ENCODE measurements around the gene ADRM1. TPM values are rescaled to one million over a fixed set of nuclear protein-coding genes. Genes with fewer than 3 reads are reported as not detected.

ADRM1 gene
- total RNA-seq, 1 experiment from 2014 or later: 227 TPM

DNA sequence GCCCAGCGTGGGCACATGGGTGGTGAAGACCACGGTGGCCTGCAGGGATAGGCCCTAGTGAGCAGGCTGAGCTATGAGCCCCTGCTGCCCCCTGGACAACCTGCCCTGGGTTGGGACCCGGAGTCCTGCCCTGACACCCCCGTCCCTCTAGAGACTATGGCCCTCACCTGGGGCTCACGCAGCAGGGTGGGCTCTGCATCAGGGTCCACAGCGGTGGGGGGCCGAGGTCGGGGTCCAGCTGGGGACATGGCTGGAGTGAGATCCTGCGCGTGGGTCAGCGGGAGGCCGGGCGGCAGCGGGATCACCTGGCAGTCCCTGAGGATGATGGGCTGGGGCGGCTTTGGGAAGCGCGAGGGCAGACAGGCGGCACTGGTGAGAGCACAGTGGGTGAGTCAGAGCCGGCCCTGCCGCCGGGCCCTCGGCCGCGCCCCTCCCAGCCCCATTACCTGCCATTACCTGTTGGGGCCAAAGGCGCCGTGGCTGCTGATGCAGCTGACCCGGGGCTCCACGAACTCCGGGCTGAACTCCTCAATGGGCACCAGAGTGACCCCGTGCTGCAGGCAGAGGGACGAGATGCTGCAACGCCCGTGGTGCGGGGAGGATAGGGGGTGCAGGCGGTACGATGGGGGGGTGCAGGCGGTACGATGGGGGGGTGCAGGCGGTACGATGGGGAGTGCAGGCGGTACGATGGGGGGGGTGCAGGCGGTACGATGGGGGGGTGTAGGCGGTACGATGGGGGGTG lies 27.9 kb downstream of the ADRM1 start:
- TF ChIP-seq, protein P1, sequence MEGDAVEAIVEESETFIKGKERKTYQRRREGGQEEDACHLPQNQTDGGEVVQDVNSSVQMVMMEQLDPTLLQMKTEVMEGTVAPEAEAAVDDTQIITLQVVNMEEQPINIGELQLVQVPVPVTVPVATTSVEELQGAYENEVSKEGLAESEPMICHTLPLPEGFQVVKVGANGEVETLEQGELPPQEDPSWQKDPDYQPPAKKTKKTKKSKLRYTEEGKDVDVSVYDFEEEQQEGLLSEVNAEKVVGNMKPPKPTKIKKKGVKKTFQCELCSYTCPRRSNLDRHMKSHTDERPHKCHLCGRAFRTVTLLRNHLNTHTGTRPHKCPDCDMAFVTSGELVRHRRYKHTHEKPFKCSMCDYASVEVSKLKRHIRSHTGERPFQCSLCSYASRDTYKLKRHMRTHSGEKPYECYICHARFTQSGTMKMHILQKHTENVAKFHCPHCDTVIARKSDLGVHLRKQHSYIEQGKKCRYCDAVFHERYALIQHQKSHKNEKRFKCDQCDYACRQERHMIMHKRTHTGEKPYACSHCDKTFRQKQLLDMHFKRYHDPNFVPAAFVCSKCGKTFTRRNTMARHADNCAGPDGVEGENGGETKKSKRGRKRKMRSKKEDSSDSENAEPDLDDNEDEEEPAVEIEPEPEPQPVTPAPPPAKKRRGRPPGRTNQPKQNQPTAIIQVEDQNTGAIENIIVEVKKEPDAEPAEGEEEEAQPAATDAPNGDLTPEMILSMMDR (IDR thresholded peaks at IDR 0.05; ENCODE audit: unreplicated experiment): no peak
- Mint-ChIP-seq H3K27me3 (ENCODE audit: unreplicated experiment) (no peaks in the 10 kb centered on the region), H3K27ac (ENCODE audit: unreplicated experiment) (no peak overlapping the region), H3K36me3 (ENCODE audit: insufficient read depth, unreplicated experiment) (peaks cover 88% of the 10 kb centered on the region), H3K9me3 (ENCODE audit: low read depth, unreplicated experiment) (no peaks in the 10 kb centered on the region), H3K4me1 (ENCODE audit: low read depth, unreplicated experiment) (no peaks in the 10 kb centered on the region), H3K4me3 (ENCODE audit: low read depth, unreplicated experiment) (no peak overlapping the region)
- intact Hi-C loops (cut with micrococcal nuclease; ENCODE audit: unreplicated experiment): no loop called here
- BruUV-seq (replicated peaks): TSS peak; percentile 8
- CTCF ChIA-PET: no interaction called here
- DNase-seq: no peak

- no TSS peak for BruUV-seq (replicated peaks)
- TF ChIP-seq, protein P1 (IDR thresholded peaks at IDR 0.05; ENCODE audit: unreplicated experiment): no peak
- H3K27ac Mint-ChIP-seq (ENCODE audit: unreplicated experiment): no peak overlapping the region
These were observed 28.6 kb downstream of the ADRM1 start for GRCh38 chr20:62331347-62331746.

DNA sequence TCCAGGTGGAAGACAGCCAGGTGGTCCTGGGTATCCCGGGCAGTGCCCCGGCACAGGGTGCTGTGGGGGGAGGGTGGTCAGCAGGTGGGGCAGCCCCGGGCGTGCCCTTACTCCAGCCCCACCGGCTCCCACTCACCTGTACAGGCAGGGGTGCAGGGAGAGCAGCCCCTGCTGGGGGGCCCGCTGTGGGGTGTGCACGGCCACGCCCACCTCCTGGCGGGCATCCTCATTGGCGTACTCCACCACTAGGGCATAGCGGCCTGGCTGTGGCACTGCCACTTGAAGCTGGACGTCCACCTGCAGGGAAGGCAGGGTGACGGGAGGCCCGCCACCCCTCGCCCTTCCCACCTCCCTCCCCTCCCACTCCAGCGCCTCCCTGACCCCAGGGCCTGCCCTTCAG lies 29.6 kb downstream of the ADRM1 start:
- peaks cover 87% of the 10 kb centered on the region for H3K36me3 Mint-ChIP-seq (ENCODE audit: insufficient read depth, unreplicated experiment)

More at GRCh38 chr20:62331347-62331746, 28.6 kb downstream of the ADRM1 start:
- DNase-seq: no peak
- no peak overlapping the region for H3K4me3 Mint-ChIP-seq (ENCODE audit: low read depth, unreplicated experiment)
- no peaks in the 10 kb centered on the region for H3K9me3 Mint-ChIP-seq (ENCODE audit: low read depth, unreplicated experiment)
- peaks cover 87% of the 10 kb centered on the region for H3K36me3 Mint-ChIP-seq (ENCODE audit: insufficient read depth, unreplicated experiment)
- H3K4me1 Mint-ChIP-seq (ENCODE audit: low read depth, unreplicated experiment): no peaks in the 10 kb centered on the region
- intact Hi-C loops (cut with micrococcal nuclease; ENCODE audit: unreplicated experiment): no loop called here
- CTCF ChIA-PET: no interaction called here
- H3K27me3 Mint-ChIP-seq (ENCODE audit: unreplicated experiment): no peaks in the 10 kb centered on the region

GRCh38 chr20:62332989-62333819 lies 30.4 kb downstream of the ADRM1 start:
- peaks cover 87% of the 10 kb centered on the region for H3K36me3 Mint-ChIP-seq (ENCODE audit: insufficient read depth, unreplicated experiment)
- H3K4me1 Mint-ChIP-seq (ENCODE audit: low read depth, unreplicated experiment): no peaks in the 10 kb centered on the region
- H3K9me3 Mint-ChIP-seq (ENCODE audit: low read depth, unreplicated experiment): no peaks in the 10 kb centered on the region
- CTCF ChIA-PET: no interaction called here
- H3K27ac Mint-ChIP-seq (ENCODE audit: unreplicated experiment): no peak overlapping the region
- no peak overlapping the region for H3K4me3 Mint-ChIP-seq (ENCODE audit: low read depth, unreplicated experiment)
- DNase-seq: no peak
- TSS peak; percentile 43 for BruUV-seq (replicated peaks)
- TF ChIP-seq, protein P1 (IDR thresholded peaks at IDR 0.05; ENCODE audit: unreplicated experiment): no peak
- intact Hi-C loops (cut with micrococcal nuclease; ENCODE audit: unreplicated experiment): no loop called here
- H3K27me3 Mint-ChIP-seq (ENCODE audit: unreplicated experiment): no peaks in the 10 kb centered on the region

More for the DNA sequence above, 29.6 kb downstream of the ADRM1 start:
- BruUV-seq (replicated peaks): no TSS peak
- TF ChIP-seq, protein P1 (IDR thresholded peaks at IDR 0.05; ENCODE audit: unreplicated experiment): peak; percentile 19
- H3K27me3 Mint-ChIP-seq (ENCODE audit: unreplicated experiment): no peaks in the 10 kb centered on the region
- intact Hi-C loops (cut with micrococcal nuclease; ENCODE audit: unreplicated experiment): no loop called here
- CTCF ChIA-PET: no interaction called here
- no peaks in the 10 kb centered on the region for H3K4me1 Mint-ChIP-seq (ENCODE audit: low read depth, unreplicated experiment)
- no peak overlapping the region for H3K27ac Mint-ChIP-seq (ENCODE audit: unreplicated experiment)
- DNase-seq: no peak
- H3K4me3 Mint-ChIP-seq (ENCODE audit: low read depth, unreplicated experiment): no peak overlapping the region
- H3K9me3 Mint-ChIP-seq (ENCODE audit: low read depth, unreplicated experiment): no peaks in the 10 kb centered on the region

Data from Calu3 (cell line).